Hepatocyte (in vitro differentiated cells): ENCODE measurements around the gene ZNF260. TPM values are rescaled to one million over a fixed set of nuclear protein-coding genes. Genes with fewer than 3 reads are reported as not detected.
A peak's percentile ranks its signal among the peaks of the same experiment; 100 is the strongest.

Source experiments
- DNase-seq: peaks from one replicate; pipeline ENCODE4 v3.0.0-alpha.2; 2016; ENCODE audit warnings: low spot score
- H2AFZ ChIP-seq: fragments of 200-600 bp; sonication (generic); 2 replicates; pipeline ENCODE4 v1.6.0; 2016; ENCODE audit warnings: antibody characterized with exemption, mild to moderate bottlenecking
- H3K27ac ChIP-seq: fragments of 200-600 bp; sonication (generic); 2 replicates; pipeline ENCODE4 v1.5.1; 2016; ENCODE audit warnings: mild to moderate bottlenecking
- H3K27me3 ChIP-seq: fragments of 200-600 bp; sonication (generic); 2 replicates; pipeline ENCODE4 v1.6.1; 2016
- H3K36me3 ChIP-seq: fragments of 200-600 bp; sonication (generic); replicated peaks from 2 replicates; pipeline ENCODE4 v1.5.1; 2016; ENCODE audit warnings: low read depth; ENCODE audit not compliant: insufficient read depth
- H3K4me1 ChIP-seq: fragments of 200-600 bp; sonication (generic); 2 replicates; pipeline ENCODE4 v1.5.1; 2016; ENCODE audit warnings: mild to moderate bottlenecking, moderate library complexity; ENCODE audit not compliant: insufficient read depth
- H3K4me2 ChIP-seq: fragments of 200-600 bp; sonication (generic); 2 replicates; pipeline ENCODE4 v1.6.0; 2016
- H3K4me3 ChIP-seq: fragments of 200-600 bp; sonication (generic); 2 replicates; pipeline ENCODE4 v1.5.1; 2016; ENCODE audit warnings: mild to moderate bottlenecking
- H3K79me2 ChIP-seq: fragments of 200-600 bp; sonication (generic); 2 replicates; pipeline ENCODE4 v1.6.0; 2017; ENCODE audit warnings: mild to moderate bottlenecking
- H3K9me2 ChIP-seq: fragments of 200-600 bp; sonication (generic); replicated peaks from 2 replicates; pipeline ENCODE4 v1.6.0; 2017; ENCODE audit warnings: mild to moderate bottlenecking; ENCODE audit not compliant: insufficient read depth
- H3K9me3 ChIP-seq: fragments of 200-600 bp; sonication (generic); 2 replicates; pipeline ENCODE4 v1.5.1; 2016; ENCODE audit warnings: low read depth, mild to moderate bottlenecking
- H4K20me1 ChIP-seq: fragments of 200-600 bp; sonication (generic); 2 replicates; pipeline ENCODE4 v1.6.0; 2016; ENCODE audit warnings: mild to moderate bottlenecking; ENCODE audit not compliant: insufficient read depth, poor library complexity, severe bottlenecking
- EZH2 ChIP-seq: fragments of 200-600 bp; sonication (generic); IDR thresholded peaks from 2 replicates; pipeline ENCODE4 v1.6.1; 2016; ENCODE audit warnings: antibody characterized with exemption, mild to moderate bottlenecking, borderline replicate concordance
- EZH2phosphoT487 ChIP-seq: fragments of 200-600 bp; sonication (generic); IDR thresholded peaks from one replicate; pipeline ENCODE4 v1.6.1; 2018; ENCODE audit warnings: antibody characterized with exemption, mild to moderate bottlenecking, low read depth, moderate library complexity; ENCODE audit not compliant: unreplicated experiment, severe bottlenecking
- WGBS: methylation state at CpG from one replicate; pipeline ENCODE4 v1.1.6; 2016; ENCODE audit warnings: low lambda C conversion rate; ENCODE audit errors: missing lambda C conversion rate; 5-methylcytosine and 5-hydroxymethylcytosine counted together
- polyA plus RNA-seq: library from polyadenylated mRNA; unstranded; fragments of >200 nt; fragmentation: Nextera tagmentation; extraction: Ambion mirVana; gene quantifications from 2 replicates; pipeline ENCODE4 v1.2.1, GENCODE V29; 2016
- total RNA-seq: library from RNA; depleted of rRNA; stranded (reverse); fragments of >200 nt; gene quantifications from 2 replicates; pipeline ENCODE4 v1.2.3, GENCODE V29; 2014
- TF ChIP-seq, protein P1 (sequence below): fragments of 200-600 bp; sonication (generic); IDR thresholded peaks from 2 replicates; pipeline ENCODE4 v1.5.1; 2016; ENCODE audit warnings: antibody characterized with exemption, mild to moderate bottlenecking; ENCODE audit not compliant: poor library complexity

Gene ZNF260
- total and polyA plus RNA-seq, 2 experiments from 2014 or later: 12.9 to 20.3 TPM

DNA sequence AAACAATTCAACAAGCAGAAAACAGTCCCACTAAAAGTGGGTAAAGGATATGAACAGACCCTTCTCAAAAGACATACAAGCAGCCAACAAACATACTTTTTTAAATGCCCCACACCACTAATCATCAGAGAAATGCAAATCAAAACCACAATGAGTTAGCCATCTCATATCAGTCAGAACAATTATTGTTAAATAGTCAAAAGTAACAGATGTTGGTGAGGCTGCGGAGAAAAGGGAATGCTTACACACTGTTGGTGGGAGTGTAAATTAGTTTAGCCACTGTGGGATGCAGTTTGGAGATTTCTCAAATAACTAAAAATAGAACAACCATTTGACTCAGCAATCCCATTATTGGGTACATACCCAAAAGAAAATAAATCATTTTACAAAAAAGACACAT, 36.3 kb upstream of the ZNF260 start:
- Histone ChIP-seq H3K4me1 (no peaks in the 10 kb centered on the region), H3K36me3 (peaks cover 10% of the 10 kb centered on the region), H4K20me1 (no peaks in the 10 kb centered on the region), H3K27ac (no peak overlapping the region), H3K4me2 (no peak overlapping the region), H2AFZ (no peak overlapping the region), H3K9me2 (no peaks in the 10 kb centered on the region), H3K9me3 (peaks cover 68% of the 10 kb centered on the region), H3K79me2 (peaks cover 86% of the 10 kb centered on the region), H3K27me3 (no peaks in the 10 kb centered on the region), H3K4me3 (no peak overlapping the region)
- DNase-seq: no peak
- 95% methylated on average over 1 of the region's 1 CpG for WGBS
- no peak for TF ChIP-seq EZH2phosphoT487
- TF ChIP-seq EZH2: no peak
- TF ChIP-seq, protein P1, sequence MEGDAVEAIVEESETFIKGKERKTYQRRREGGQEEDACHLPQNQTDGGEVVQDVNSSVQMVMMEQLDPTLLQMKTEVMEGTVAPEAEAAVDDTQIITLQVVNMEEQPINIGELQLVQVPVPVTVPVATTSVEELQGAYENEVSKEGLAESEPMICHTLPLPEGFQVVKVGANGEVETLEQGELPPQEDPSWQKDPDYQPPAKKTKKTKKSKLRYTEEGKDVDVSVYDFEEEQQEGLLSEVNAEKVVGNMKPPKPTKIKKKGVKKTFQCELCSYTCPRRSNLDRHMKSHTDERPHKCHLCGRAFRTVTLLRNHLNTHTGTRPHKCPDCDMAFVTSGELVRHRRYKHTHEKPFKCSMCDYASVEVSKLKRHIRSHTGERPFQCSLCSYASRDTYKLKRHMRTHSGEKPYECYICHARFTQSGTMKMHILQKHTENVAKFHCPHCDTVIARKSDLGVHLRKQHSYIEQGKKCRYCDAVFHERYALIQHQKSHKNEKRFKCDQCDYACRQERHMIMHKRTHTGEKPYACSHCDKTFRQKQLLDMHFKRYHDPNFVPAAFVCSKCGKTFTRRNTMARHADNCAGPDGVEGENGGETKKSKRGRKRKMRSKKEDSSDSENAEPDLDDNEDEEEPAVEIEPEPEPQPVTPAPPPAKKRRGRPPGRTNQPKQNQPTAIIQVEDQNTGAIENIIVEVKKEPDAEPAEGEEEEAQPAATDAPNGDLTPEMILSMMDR: no peak

DNA sequence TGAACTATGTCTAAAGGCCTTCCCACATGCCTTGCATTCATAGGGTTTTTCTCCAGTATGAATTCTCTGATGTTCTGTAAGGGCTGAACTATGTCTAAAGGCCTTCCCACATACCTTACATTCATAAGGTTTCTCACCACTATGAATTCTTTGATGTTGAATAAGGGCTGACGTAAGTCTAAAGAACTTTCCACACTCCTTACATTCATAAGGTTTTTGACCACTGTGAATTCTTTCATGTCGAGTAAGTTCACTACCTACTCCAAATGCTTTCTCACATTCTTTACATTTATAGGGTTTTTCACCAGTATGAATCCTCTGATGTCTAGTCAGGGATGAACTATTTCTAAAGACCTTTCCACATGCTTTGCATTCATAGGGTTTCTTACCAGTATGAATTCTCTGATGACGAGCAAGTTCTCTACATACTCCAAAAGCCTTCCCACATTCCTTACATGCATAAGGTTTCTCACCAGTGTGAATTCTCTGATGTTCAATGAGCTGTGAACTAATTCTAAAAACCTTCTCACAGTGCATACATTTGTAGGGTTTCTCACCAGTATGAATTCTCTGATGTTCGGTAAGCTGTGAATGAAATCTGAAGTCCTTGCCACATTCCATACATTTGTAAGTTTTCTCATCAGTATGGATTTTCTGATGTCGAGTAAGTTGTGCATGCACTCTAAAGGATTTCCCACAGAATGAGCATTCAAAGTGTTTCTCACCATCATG, 19.1 kb upstream of the ZNF260 start:
- Histone ChIP-seq H3K36me3 (peaks cover 38% of the 10 kb centered on the region), H3K9me2 (no peaks in the 10 kb centered on the region), H3K4me1 (no peaks in the 10 kb centered on the region), H3K27ac (no peak overlapping the region), H4K20me1 (no peaks in the 10 kb centered on the region), H3K27me3 (no peaks in the 10 kb centered on the region), H3K4me3 (no peak overlapping the region), H3K79me2 (peaks cover 2% of the 10 kb centered on the region), H3K4me2 (no peak overlapping the region), H3K9me3 (peaks cover 93% of the 10 kb centered on the region), H2AFZ (no peak overlapping the region)
- no peak for TF ChIP-seq EZH2phosphoT487
- TF ChIP-seq, protein P1: no peak
- no peak for TF ChIP-seq EZH2
- 100% methylated on average over 5 of the region's 5 CpGs for WGBS
- no peak for DNase-seq

DNA sequence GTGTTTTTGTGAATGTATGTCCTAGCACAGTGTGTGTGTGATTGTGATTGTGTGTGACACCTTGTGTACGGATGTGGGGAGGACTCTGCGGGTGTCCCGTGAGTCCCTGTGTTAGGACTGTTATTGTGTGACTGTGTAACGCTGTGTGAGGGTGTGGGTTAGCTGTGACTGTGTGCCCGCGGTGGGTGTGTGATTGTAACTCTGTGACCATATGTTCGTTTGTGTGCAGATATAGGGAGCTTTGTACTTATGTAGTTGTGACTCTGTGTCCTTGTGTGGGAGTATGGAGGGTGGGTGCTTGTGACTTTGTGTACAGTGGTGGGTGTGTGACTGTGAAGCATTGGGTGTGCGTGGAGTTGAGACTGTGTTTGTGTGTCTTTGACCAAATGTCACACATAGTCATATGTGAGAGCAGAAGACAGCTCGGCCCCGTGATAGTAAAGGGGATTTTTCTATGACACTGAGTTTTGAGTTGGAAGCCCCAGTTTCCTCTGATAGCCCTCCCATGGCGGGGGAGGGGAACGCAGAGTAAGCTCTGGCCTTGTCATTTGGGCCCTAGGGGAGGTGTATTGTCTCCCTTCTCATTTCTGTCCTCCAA, 949 bp upstream of the ZNF260 start:
- peaks cover 12% of the 10 kb centered on the region for H3K4me1 ChIP-seq
- peak; percentile 39 for DNase-seq
- H3K27ac ChIP-seq: peak overlapping the region; percentile 95
- H3K9me2 ChIP-seq: no peaks in the 10 kb centered on the region
- TF ChIP-seq, protein P1: no peak
- no peak for TF ChIP-seq EZH2
- TF ChIP-seq EZH2phosphoT487: no peak
- H2AFZ ChIP-seq: peak overlapping the region; percentile 92
- H3K4me2 ChIP-seq: peak overlapping the region; percentile 92
- peaks cover 62% of the 10 kb centered on the region for H3K79me2 ChIP-seq
- H3K4me3 ChIP-seq: peak overlapping the region; percentile 55
- H3K36me3 ChIP-seq: peaks cover 7% of the 10 kb centered on the region
- WGBS: 11% methylated on average over 12 of the region's 12 CpGs
- H3K9me3 ChIP-seq: peaks cover 34% of the 10 kb centered on the region
- H3K27me3 ChIP-seq: no peaks in the 10 kb centered on the region
- no peaks in the 10 kb centered on the region for H4K20me1 ChIP-seq
